Cerebellar cortex (tissue), 1 donor: ENCODE data around the gene FAM187B.

Experiments
- DNase-seq: peaks from one replicate; pipeline ENCODE4 v3.0.0-alpha.2; 2015; ENCODE audit warnings: low spot score

FAM187B gene

DNA sequence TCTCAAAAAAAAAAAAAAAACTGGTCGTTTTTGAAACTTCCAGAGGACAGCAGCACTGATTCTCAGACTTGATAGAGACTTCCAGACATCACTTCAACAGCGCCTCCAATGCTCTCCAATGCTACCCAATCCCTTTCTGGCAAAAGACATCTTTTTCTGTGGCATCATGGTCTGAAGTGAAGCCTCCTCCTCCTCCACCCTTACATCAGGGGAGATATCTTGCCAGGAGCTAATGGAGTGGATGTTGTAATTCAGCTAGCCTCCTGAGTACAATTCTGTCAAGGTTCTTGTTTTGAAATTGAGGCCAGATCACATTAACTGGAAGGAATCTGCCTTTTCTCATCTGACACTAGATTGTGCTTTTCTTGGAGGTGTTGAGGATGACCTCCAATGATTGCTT is 49.8 kb downstream of the FAM187B start:
- no peak for DNase-seq

DNA sequence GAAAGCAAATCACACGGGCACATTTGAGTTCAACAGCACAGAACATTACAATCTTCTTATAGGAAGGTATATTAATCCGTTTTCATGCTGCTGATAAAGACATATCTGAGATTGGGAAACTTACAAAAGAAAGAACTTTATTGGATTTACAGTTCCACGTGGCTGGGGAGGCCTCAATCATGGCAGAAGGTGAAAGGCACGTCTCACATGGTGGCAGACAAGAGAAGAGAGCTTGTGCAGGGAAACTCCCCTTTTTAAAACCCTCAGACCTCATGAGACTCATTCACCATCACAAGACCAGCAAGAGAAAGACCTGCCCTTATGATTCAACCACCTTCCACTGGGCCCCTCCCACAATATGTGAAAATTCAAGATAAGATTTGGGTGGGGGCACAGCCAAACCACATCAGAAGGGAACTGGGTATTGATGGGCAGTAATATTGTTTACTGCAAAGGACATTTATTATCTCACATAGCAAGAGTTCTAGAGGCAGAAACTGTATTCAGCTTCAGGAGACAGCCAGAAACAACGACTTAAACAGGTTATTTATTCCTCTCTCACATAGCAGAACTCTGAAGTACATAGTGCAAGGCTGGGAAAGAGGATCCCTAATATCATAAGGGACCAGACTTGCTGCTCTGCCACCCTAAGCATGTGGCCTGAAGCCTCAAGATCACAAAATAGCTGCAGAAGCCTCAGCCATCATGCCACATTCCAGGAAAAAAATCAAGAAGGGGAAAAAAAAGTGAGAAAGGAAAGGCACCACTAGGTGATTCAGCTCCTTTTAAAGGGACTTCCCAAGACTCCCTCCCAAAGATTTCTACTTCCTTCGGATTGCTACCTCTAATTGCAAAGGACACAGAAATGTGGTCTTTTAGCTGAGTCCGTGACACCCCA is 50.9 kb downstream of the FAM187B start:
- DNase-seq, result no peak

DNA sequence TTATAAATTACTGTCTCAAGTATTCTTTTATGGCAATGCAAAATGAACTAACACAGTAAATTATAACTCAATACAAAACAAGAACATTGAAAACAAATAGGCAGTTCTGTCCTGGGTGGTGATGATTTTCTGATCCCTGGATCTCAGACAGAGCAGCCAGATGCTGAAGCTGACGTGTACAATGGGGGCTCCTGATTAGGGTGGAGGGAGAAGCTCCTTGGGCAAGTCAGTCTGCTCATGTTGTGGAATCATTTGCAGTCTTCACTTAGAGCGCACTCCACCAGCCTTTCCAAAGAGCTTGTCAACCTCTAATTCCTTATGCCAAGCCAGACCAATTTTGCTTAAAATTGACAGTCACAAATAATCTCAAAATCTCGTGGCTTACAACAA is 52.4 kb downstream of the FAM187B start:
- DNase-seq, result no peak
